HG03175 (cell line): ENCODE results near the gene ALKBH2.

ENCODE experiments used
- ATAC-seq: cut with Tn5 transposase; IDR thresholded peaks from one replicate; pipeline ENCODE4 v1.9.1; 2021; ENCODE audit warnings: mild to moderate bottlenecking, moderate library complexity; ENCODE audit not compliant: unreplicated experiment

ALKBH2 gene

GRCh38 chr12:109093022-109093918, at the start of gene ALKBH2:
TSS of gene ALKBH2 (minus strand) at chr12:109093472. CDS start at chr12:109092786, 686 bp downstream.
- peak; percentile 63 for ATAC-seq

- ATAC-seq: no peak
These were observed 47.3 kb upstream of the ALKBH2 start for GRCh38 chr12:109140560-109140959.

- ATAC-seq: no peak
These were observed 46.5 kb upstream of the ALKBH2 start for GRCh38 chr12:109139791-109140190.

GRCh38 chr12:109139360-109139759, 46.1 kb upstream of the ALKBH2 start:
- no peak for ATAC-seq

- no peak for ATAC-seq
These were observed 43.8 kb upstream of the ALKBH2 start for GRCh38 chr12:109137055-109137454.

- ATAC-seq: no peak
These were observed 41.1 kb upstream of the ALKBH2 start for GRCh38 chr12:109134186-109134917.

GRCh38 chr12:109131154-109132050, 38.1 kb upstream of the ALKBH2 start:
- no peak for ATAC-seq

- ATAC-seq: no peak
These were observed 37.3 kb upstream of the ALKBH2 start for GRCh38 chr12:109130297-109131153.

- ATAC-seq: no peak
These were observed 34.4 kb upstream of the ALKBH2 start for GRCh38 chr12:109127533-109128242.

GRCh38 chr12:109126784-109127183, 33.5 kb upstream of the ALKBH2 start:
- ATAC-seq: no peak

GRCh38 chr12:109125791-109126190, 32.5 kb upstream of the ALKBH2 start:
- no peak for ATAC-seq

- no peak for ATAC-seq
These were observed 31.8 kb upstream of the ALKBH2 start for GRCh38 chr12:109124878-109125648.

- no peak for ATAC-seq
These were observed 28.1 kb upstream of the ALKBH2 start for GRCh38 chr12:109121346-109121880.

GRCh38 chr12:109120557-109120956, 27.3 kb upstream of the ALKBH2 start:
- no peak for ATAC-seq

GRCh38 chr12:109120095-109120494, 26.8 kb upstream of the ALKBH2 start:
- ATAC-seq: no peak

GRCh38 chr12:109116611-109116949, 23.3 kb upstream of the ALKBH2 start:
- no peak for ATAC-seq

GRCh38 chr12:109115758-109116610, 22.7 kb upstream of the ALKBH2 start, which contains the start of gene ACACB:
TSS of gene ACACB (plus strand) at chr12:109116587. CDS start at chr12:109139406, 22,819 bp downstream.
- ATAC-seq: no peak

GRCh38 chr12:109115404-109115757, 22.1 kb upstream of the ALKBH2 start:
- ATAC-seq: no peak
